ENCODE results near the gene RPS16.

DNA sequence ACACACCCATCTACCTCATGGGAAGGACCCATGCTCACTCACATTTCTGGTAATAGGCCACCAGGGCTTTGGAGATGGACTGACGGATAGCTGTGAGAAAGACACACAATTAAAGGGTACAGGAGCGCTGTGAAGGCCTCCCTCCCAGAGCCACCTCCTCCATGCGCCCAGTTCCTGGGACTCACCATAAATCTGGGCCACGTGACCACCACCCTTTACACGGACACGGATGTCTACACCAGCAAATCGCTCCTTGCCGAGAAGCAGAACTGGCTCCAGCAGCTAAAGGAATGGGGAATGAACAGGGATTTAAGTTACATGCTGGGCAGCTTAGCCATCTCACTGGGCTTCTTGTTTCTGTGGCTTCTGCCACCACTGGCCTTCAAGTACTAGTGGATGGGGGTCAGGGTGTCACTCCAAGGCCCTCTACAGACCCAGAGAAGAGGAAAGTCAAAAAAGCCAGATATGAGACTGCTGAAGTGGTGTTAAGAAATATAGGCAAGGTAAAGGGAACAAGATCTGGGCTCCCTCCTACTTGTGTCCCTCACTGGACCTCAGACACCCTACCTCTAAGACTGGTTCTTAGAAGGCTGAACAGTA is 2.2 kb downstream of the RPS16 start:
- TF ChIP-seq POLR2A (IDR thresholded peaks at IDR 0.05): no peak
- TF ChIP-seq, protein P1, sequence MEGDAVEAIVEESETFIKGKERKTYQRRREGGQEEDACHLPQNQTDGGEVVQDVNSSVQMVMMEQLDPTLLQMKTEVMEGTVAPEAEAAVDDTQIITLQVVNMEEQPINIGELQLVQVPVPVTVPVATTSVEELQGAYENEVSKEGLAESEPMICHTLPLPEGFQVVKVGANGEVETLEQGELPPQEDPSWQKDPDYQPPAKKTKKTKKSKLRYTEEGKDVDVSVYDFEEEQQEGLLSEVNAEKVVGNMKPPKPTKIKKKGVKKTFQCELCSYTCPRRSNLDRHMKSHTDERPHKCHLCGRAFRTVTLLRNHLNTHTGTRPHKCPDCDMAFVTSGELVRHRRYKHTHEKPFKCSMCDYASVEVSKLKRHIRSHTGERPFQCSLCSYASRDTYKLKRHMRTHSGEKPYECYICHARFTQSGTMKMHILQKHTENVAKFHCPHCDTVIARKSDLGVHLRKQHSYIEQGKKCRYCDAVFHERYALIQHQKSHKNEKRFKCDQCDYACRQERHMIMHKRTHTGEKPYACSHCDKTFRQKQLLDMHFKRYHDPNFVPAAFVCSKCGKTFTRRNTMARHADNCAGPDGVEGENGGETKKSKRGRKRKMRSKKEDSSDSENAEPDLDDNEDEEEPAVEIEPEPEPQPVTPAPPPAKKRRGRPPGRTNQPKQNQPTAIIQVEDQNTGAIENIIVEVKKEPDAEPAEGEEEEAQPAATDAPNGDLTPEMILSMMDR (IDR thresholded peaks at IDR 0.05): no peak
- no peak for TF ChIP-seq EP300 (IDR thresholded peaks at IDR 0.05)
